Stimulated activated memory B cell treated with anti-CD40 and anti-IgM and Interleukin-4, amounts not matched to agents 10 μg/mL and 1 μg/mL and 100 μg/mL, for 72 hours (primary cell): Measurements from ENCODE around the gene GSE1.

Experiments used
- ATAC-seq: fragments of 150-1000 bp; cut with Tn5 transposase; 2 replicates; pipeline ENCODE4 v1.10.0; 2021
- H3K27ac Mint-ChIP-seq: one replicate; pipeline ENCODE4 v1.8.0; 2022; ENCODE audit warnings: mild to moderate bottlenecking, mixed read lengths
- H3K27me3 Mint-ChIP-seq: one replicate; pipeline ENCODE4 v1.8.0; 2022; ENCODE audit warnings: mixed read lengths
- H3K36me3 Mint-ChIP-seq: one replicate; pipeline ENCODE4 v1.8.0; 2022; ENCODE audit warnings: mixed read lengths
- H3K4me1 Mint-ChIP-seq: one replicate; pipeline ENCODE4 v1.8.0; 2022; ENCODE audit warnings: mixed read lengths
- H3K4me3 Mint-ChIP-seq: one replicate; pipeline ENCODE4 v1.8.0; 2022; ENCODE audit warnings: mild to moderate bottlenecking, moderate library complexity, mixed read lengths
- H3K9me3 Mint-ChIP-seq: one replicate; pipeline ENCODE4 v1.8.0; 2022; ENCODE audit warnings: mixed read lengths

Gene GSE1

DNA sequence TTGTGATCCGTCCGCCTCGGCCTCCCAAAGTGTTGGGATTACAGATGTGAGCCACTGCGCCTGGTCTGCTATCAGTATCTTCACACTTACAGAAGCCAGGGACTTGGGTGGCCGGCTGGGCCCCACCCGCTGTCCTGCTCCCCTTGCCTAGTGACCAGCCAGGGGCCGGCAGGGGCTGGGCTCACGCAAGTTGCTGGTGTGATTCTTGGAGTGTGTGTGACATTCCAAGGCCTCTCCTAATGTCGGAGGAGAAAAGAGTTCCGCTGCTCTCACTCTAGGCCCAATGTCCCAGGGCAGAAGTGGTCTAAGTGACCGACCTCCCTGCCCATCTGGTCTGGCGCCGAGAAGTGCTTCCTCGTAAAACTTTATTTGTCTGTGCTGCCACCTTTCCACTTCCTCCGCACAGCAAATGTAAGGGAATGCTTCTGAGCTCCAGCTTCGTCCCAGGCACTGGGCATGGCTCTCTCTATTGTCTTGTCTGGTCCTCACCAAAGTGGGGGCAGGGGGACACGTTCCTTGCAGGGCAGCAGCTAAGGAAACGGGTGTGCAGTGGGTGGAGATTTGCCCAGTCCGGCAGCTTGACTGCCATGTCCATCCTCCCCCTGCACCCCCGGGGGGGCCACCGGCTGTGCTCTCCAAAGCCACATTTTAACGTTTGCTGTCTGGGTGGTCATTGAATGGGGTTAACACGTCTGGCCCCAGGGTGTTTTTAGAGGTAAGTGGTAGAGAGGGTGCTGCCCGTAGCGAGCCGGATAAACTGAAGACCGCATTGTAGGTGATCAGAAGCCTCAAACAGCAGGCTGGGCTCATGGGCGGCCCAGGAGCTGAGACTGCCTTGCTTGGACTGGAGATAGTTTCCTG lies 7.8 kb upstream of the GSE1 start:
- no peaks in the 10 kb centered on the region for H3K9me3 Mint-ChIP-seq
- no peak for ATAC-seq
- H3K4me1 Mint-ChIP-seq = peaks cover 79% of the 10 kb centered on the region
- no peak overlapping the region for H3K27ac Mint-ChIP-seq
- H3K36me3 Mint-ChIP-seq = no peaks in the 10 kb centered on the region
- H3K4me3 Mint-ChIP-seq = no peak overlapping the region
- H3K27me3 Mint-ChIP-seq = no peaks in the 10 kb centered on the region

DNA sequence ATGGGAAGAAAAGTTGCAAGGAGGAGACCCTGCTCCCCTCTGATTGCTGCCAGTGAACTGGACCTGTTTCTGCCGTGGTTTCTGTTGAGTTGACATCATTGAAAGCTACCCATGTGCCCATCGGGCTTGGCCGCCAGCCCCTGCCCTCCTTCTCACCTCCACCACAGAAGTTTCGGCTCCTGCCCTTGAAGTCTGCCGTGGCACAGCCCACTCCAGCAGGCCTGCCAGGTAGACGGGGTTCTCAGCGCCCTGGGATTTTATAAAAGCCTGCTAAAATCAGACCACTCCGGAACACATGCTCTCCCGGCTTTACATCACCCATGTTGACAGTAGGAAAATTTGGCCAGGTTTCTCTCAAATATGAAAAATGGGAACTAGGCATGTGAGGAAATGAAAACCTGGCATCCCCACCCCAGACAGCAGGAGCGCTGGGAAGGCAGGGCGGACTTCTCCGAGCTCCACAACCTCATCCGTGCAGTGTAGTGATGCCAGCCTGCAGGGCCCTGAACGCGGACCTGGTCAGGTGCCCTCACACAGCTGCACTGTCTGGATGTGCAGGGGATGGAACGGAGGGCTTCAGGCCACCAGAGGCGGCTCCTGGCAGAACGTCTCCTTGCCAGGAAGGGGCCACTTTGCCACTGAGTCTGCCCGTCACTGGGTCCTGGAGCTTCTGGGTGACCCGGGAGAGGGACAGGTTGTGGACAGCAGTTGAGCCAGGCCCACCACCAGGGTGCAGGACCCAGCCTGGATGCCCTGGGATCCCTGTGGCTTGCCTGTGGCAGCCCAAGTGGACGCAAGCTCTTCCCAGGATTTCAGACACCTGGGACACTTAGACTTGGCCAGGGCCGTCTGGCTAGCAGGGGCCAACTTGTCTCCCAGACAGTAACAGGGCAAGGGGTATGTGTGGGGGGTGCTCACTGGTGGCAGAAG lies 6.9 kb upstream of the GSE1 start:
- H3K27me3 Mint-ChIP-seq = no peaks in the 10 kb centered on the region
- H3K36me3 Mint-ChIP-seq = no peaks in the 10 kb centered on the region
- no peaks in the 10 kb centered on the region for H3K9me3 Mint-ChIP-seq
- H3K27ac Mint-ChIP-seq = no peak overlapping the region
- no peak for ATAC-seq
- peaks cover 77% of the 10 kb centered on the region for H3K4me1 Mint-ChIP-seq
- H3K4me3 Mint-ChIP-seq = no peak overlapping the region

DNA sequence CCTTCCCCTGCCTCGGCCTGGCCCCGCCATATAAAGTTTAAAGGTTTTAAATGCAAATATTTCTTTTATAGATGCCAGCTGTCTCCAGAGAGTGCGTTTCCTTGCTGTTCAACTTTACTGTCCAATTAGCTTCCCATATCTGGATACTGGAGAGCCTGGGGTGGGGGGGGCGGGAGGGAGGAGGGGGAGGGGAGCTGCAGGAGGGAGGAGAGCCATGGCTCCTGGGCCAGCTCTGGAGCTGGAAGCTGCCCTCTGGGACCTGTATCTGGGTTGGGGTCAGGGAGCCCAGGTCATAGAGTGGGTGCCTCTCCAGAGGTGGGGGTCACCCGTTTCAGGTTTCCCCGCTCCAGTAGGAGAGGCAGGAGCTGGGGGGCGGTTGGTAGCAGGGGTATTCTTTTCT lies 6.2 kb upstream of the GSE1 start:
- no peak overlapping the region for H3K27ac Mint-ChIP-seq
- H3K4me1 Mint-ChIP-seq = peaks cover 70% of the 10 kb centered on the region
- peak overlapping the region; percentile 30 for H3K4me3 Mint-ChIP-seq
- no peak for ATAC-seq
- no peaks in the 10 kb centered on the region for H3K36me3 Mint-ChIP-seq
- no peaks in the 10 kb centered on the region for H3K9me3 Mint-ChIP-seq
- H3K27me3 Mint-ChIP-seq = no peaks in the 10 kb centered on the region

- no peak overlapping the region for H3K27ac Mint-ChIP-seq
- no peaks in the 10 kb centered on the region for H3K36me3 Mint-ChIP-seq
- H3K9me3 Mint-ChIP-seq = no peaks in the 10 kb centered on the region
- no peaks in the 10 kb centered on the region for H3K27me3 Mint-ChIP-seq
- peaks cover 65% of the 10 kb centered on the region for H3K4me1 Mint-ChIP-seq
- no peak for ATAC-seq
- peak overlapping the region; percentile 30 for H3K4me3 Mint-ChIP-seq
These were observed 5.8 kb upstream of the GSE1 start for GRCh38 chr16:85607321-85607765.

- H3K36me3 Mint-ChIP-seq = no peaks in the 10 kb centered on the region
- peaks cover 59% of the 10 kb centered on the region for H3K4me1 Mint-ChIP-seq
- ATAC-seq = no peak
These were observed 5.2 kb upstream of the GSE1 start for GRCh38 chr16:85607796-85608514.

DNA sequence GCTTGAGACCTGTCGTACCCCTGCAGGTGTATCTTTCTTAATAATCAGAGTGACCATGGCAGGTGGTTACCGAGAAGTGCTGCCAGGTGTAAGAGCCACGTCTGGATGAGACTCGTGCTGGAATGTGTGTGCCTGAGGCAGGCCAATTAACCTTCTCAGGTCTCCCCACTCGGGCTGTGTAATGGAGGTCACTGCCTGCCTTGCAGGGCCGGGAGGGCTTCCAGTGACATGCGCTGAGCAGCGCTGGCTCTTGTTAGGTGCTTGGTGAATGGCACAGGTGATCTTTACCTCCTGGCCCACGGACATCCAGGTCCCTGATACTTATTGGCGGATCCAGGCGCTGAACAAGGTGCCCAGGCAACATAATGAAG lies 4.6 kb upstream of the GSE1 start:
- peaks cover 55% of the 10 kb centered on the region for H3K4me1 Mint-ChIP-seq

More at GRCh38 chr16:85607796-85608514, 5.2 kb upstream of the GSE1 start:
- Mint-ChIP-seq H3K27me3 (no peaks in the 10 kb centered on the region), H3K4me3 (no peak overlapping the region), H3K27ac (no peak overlapping the region), H3K9me3 (no peaks in the 10 kb centered on the region)

GRCh38 chr16:85608887-85609286 lies 4.2 kb upstream of the GSE1 start:
- H3K4me3 Mint-ChIP-seq = no peak overlapping the region
- no peak overlapping the region for H3K27ac Mint-ChIP-seq

More for the DNA sequence above, 4.6 kb upstream of the GSE1 start:
- H3K27me3 Mint-ChIP-seq = no peaks in the 10 kb centered on the region
- H3K36me3 Mint-ChIP-seq = no peaks in the 10 kb centered on the region
- H3K4me3 Mint-ChIP-seq = no peak overlapping the region
- ATAC-seq = no peak
- no peak overlapping the region for H3K27ac Mint-ChIP-seq
- H3K9me3 Mint-ChIP-seq = no peaks in the 10 kb centered on the region

DNA sequence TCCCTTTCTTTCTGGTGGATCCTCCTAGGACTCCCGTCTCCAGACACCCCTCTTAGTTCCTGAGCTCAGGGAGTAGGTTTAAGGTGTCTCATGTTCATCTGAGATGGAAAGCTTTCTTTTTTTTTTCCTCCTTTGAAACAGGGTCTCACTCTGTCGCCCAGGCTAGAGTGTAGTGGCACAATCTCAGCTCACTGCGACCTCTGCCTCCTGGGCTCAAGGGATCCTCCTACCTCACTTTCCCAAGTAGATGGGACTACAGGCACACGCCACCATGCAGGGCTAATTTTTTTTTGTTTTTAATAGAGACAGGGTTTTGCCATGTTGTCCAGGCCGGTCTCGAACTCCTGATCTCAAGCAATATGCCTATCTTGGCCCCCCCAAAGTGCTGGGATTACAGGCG lies 3.6 kb upstream of the GSE1 start:
- ATAC-seq = no peak
- no peaks in the 10 kb centered on the region for H3K27me3 Mint-ChIP-seq
- no peaks in the 10 kb centered on the region for H3K36me3 Mint-ChIP-seq
- no peak overlapping the region for H3K27ac Mint-ChIP-seq
- no peaks in the 10 kb centered on the region for H3K9me3 Mint-ChIP-seq
- peaks cover 55% of the 10 kb centered on the region for H3K4me1 Mint-ChIP-seq
- H3K4me3 Mint-ChIP-seq = no peak overlapping the region

More at GRCh38 chr16:85608887-85609286, 4.2 kb upstream of the GSE1 start:
- peaks cover 55% of the 10 kb centered on the region for H3K4me1 Mint-ChIP-seq
- H3K36me3 Mint-ChIP-seq = no peaks in the 10 kb centered on the region
- H3K9me3 Mint-ChIP-seq = no peaks in the 10 kb centered on the region
- H3K27me3 Mint-ChIP-seq = no peaks in the 10 kb centered on the region
- ATAC-seq = no peak

- Mint-ChIP-seq H3K27ac (no peak overlapping the region), H3K9me3 (no peaks in the 10 kb centered on the region), H3K4me3 (no peak overlapping the region), H3K4me1 (peaks cover 56% of the 10 kb centered on the region), H3K27me3 (no peaks in the 10 kb centered on the region), H3K36me3 (no peaks in the 10 kb centered on the region)
- ATAC-seq = no peak
These were observed 3.1 kb upstream of the GSE1 start for GRCh38 chr16:85610059-85610445.

- Mint-ChIP-seq H3K27ac (no peak overlapping the region), H3K9me3 (no peaks in the 10 kb centered on the region), H3K4me3 (peak overlapping the region; percentile 70), H3K36me3 (no peaks in the 10 kb centered on the region), H3K27me3 (no peaks in the 10 kb centered on the region), H3K4me1 (peaks cover 56% of the 10 kb centered on the region)
- peak; percentile 73 for ATAC-seq
These were observed 2.5 kb upstream of the GSE1 start for GRCh38 chr16:85610446-85611193.

- Mint-ChIP-seq H3K4me3 (peak overlapping the region; percentile 77), H3K36me3 (no peaks in the 10 kb centered on the region), H3K27ac (no peak overlapping the region), H3K9me3 (no peaks in the 10 kb centered on the region), H3K4me1 (peaks cover 56% of the 10 kb centered on the region), H3K27me3 (no peaks in the 10 kb centered on the region)
- ATAC-seq = peak; percentile 0
These were observed 2.0 kb upstream of the GSE1 start for GRCh38 chr16:85611194-85611443.

DNA sequence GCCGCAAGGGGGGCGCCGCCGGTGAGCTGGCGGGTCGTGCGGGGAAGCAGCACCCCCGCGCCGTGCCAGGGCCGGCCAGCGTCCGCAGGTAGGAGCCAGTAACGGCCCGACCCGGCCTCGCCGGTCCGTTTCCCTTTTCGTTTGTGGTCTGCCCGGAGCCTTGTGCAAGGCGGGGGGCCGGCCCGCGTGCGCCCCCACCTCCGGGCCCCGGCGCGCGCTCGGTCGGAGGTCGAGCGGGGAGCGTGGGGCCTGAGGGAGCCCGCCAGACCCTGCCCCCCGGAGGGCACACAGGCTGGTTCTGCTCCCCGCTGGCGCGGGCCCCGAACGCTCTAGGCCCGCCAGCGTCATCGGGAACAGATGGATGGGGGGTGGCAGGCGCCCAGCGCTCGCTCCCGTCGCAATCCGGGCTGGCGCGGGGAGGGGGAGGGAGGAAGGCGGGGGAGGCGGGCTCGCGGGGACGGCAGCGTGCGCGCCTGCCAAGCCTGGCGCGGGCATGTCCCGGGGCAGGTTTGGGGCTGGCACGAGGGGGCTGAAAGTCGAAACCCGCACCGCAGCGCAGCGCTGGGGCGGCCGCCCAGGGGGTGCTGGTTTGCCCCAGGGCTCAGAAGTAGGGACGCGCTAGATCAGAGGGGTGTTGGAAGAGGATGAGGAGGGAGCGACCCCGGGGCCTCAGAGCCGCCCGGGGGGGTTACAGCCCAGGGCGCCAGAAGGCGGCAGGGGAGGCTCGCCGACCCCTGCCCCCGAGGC lies 1.5 kb upstream of the GSE1 start:
- Mint-ChIP-seq H3K27me3 (no peaks in the 10 kb centered on the region), H3K9me3 (no peaks in the 10 kb centered on the region), H3K36me3 (no peaks in the 10 kb centered on the region), H3K27ac (no peak overlapping the region), H3K4me3 (peak overlapping the region; percentile 77), H3K4me1 (peaks cover 57% of the 10 kb centered on the region)
- peak; percentile 1 for ATAC-seq

DNA sequence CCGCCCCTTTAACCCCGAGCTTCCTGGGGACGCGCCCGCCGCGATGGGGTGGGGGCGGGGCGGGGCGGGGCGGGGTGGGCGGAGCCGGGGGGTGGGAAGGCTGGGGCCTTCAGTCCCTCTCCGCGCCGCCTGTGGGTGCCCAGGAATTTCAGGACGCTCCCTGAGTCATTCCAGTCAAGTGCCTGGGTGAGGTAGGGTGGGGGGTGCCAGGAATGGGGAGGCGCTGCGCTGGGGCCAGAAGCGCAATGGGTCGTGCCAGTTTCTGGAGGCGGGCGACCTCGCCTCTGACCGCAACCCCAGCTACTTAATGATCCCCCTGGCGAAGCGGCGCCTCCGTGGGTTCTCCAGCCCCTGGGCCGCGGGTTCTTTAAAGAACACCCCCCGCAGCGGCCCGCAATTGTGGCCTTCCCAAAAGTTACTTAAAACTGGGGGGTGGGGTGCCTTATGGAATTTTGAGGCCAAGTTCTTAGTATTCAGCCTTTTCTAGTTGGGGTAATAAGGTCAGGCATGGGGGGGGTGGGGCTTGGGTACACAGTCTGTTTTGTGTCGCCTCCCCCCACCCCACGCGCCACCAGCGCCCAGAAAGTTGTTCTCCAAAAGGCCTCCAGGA lies 826 bp upstream of the GSE1 start:
- ATAC-seq = peak; percentile 2
- Mint-ChIP-seq H3K9me3 (no peaks in the 10 kb centered on the region), H3K4me1 (peaks cover 60% of the 10 kb centered on the region), H3K4me3 (peak overlapping the region; percentile 85), H3K27me3 (no peaks in the 10 kb centered on the region), H3K27ac (peak overlapping the region; percentile 46), H3K36me3 (no peaks in the 10 kb centered on the region)
